Smooth muscle cell of the umbilical artery (primary cell): ENCODE results near the gene NOL12. TPM values are rescaled to one million over a fixed set of nuclear protein-coding genes. Genes with fewer than 3 reads are reported as not detected.

ENCODE experiments used
- total RNA-seq: library from RNA; depleted of rRNA; stranded (reverse); fragments of >200 nt; gene quantifications from 2 replicates; pipeline ENCODE4 v1.2.3, GENCODE V29; 2014

Gene NOL12, protein sequence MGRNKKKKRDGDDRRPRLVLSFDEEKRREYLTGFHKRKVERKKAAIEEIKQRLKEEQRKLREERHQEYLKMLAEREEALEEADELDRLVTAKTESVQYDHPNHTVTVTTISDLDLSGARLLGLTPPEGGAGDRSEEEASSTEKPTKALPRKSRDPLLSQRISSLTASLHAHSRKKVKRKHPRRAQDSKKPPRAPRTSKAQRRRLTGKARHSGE
- 10.7 and 18.0 TPM in 2 replicates for total RNA-seq

GRCh38 chr22:37686002-37686982 is at the start of gene NOL12:
NOL12 (plus strand) TSS chr22:37686343; CDS start chr22:37686393, 50 bp downstream.

DNA sequence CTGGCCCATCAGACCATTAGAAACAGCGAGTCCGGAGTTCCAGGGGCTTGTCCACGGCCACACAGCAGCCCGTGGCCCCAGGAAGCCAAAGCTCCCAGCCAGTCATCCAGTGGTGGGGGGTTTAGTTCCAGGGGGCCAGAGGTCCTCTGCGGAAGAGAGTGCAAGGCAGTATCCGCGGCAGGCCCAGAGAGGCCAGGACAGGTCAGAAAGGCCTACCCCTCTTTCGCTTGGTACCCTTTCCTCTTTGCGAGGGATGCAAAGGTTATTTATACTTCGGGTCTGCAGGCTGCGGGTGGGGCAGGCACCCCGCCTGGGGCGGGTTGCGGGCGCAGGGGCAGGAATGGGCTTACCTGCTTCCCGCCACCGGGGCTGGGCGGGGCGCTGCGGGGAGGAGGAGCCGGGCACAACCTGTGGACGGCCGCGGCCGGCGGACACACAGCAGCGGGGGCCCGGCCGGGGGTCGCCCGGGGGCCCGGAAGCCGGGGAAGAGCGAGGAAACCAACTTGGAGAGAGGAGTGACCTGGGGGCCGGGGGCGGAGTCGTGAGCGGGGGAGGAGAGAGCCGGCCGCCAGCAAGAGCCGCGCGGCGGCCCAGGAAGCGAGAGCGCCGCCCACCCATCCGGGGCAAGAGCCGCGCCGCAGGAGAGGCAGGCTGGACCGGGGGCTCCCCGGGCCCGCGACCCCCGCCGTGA is 46.9 kb upstream of the NOL12 start, which contains the start of gene SH3BP1:
SH3BP1 (plus strand) TSS at position 600 of the 691 bp plus-strand sequence. CDS start 119 bp downstream, outside the sequence.

GRCh38 chr22:37658133-37659065 is 27.7 kb upstream of the NOL12 start, which contains the start of gene PDXP:
PDXP (plus strand) TSS chr22:37658723; CDS start chr22:37658783, 60 bp downstream.

GRCh38 chr22:37674951-37675929 is 10.9 kb upstream of the NOL12 start, which contains the start of gene LGALS1:
LGALS1 (plus strand) TSS chr22:37675636; CDS start chr22:37675703, 67 bp downstream.

DNA sequence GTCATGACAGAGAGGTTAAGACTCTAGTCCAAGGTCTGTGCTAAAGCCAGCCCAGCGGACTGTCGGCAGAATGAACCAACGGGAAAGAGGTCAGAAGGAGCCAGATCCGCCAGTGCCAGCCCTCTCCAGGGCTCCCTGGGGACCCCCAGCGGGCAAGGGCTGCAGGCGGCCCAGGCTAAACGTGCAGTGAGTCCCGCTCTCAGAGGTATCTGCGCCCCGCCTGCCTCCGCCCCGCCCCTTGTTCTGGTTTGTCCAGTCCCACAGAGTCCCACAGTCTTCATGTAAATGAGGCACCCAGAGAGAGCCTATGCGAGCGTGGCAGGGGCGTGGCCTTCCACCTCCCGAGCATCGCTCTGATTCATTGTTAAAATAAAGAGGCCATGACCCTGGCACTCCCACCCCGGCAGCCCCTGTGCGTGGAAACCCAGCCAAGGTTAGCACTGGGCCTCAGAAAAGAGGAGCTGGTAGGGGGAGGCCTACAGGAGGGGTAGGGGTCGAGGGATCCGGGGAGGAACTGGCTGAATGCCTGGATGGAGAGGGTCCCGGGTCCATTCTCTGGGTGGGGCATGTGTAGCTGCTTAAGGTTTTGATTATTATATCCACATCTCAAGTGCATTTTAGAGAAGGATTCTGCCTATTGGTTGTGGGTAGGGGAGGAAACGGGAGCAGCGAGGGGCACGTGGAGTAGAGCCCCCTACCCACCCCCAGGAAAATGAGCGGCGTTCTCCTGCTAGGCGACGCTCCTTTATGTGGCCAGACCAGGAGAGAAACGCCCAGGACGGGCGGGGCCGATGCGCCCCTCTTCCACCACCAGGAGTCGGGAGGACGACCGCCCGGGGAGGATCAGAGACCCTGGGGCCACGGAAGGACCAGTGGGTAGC is 10.8 kb downstream of the NOL12 start, which contains the start of gene TRIOBP:
TRIOBP (plus strand) TSS at position 392 of the 881 bp plus-strand sequence. CDS start 4,318 bp downstream, outside the sequence.

Other genes starting within 250 kb of the NOL12 start
- gene MFNG, start 200.0 kb upstream of the NOL12 start, total RNA-seq, result 0.28 and 0.59 TPM in 2 replicates
- 2.1 and 7.5 TPM in 2 replicates for gene CARD10, start 166.9 kb upstream of the NOL12 start, total RNA-seq
- 18.1 and 29.2 TPM in 2 replicates for gene CDC42EP1, start 125.9 kb upstream of the NOL12 start, total RNA-seq
- gene LGALS2, start 106.3 kb upstream of the NOL12 start, total RNA-seq, result not detected in 2 replicates
- 41.9 and 70.4 TPM in 2 replicates for gene GGA1, start 77.5 kb upstream of the NOL12 start, total RNA-seq
- gene SH3BP1, start 46.7 kb upstream of the NOL12 start, total RNA-seq, result 46.5 and 47.5 TPM in 2 replicates
- 13.7 and 15.0 TPM in 2 replicates for gene PDXP, start 27.6 kb upstream of the NOL12 start, total RNA-seq
- gene LGALS1, start 10.7 kb upstream of the NOL12 start, total RNA-seq, result 2,277 and 6,043 TPM in 2 replicates
- gene TRIOBP, start 10.7 kb downstream of the NOL12 start, total RNA-seq, result 160 and 222 TPM in 2 replicates
- gene GCAT, start 121.6 kb downstream of the NOL12 start, total RNA-seq, result 29.5 and 48.7 TPM in 2 replicates
- not detected in 2 replicates for gene GALR3, start 137.0 kb downstream of the NOL12 start, total RNA-seq
- 24.8 and 25.2 TPM in 2 replicates for gene ANKRD54, start 158.0 kb downstream of the NOL12 start, total RNA-seq
- gene EIF3L, start 163.1 kb downstream of the NOL12 start, total RNA-seq, result 295 and 311 TPM in 2 replicates
- 23.2 and 51.8 TPM in 2 replicates for gene MICALL1, start 220.0 kb downstream of the NOL12 start, total RNA-seq